CD14-positive monocyte (primary cell): ENCODE measurements around the gene KSR2. TPM values are rescaled to one million over a fixed set of nuclear protein-coding genes. Genes with fewer than 3 reads are reported as not detected.

ENCODE experiments used
- DNase-seq, 3 donors: peaks; one replicate each; pipeline ENCODE4 v3.0.0-alpha.2; 2011 to 2022
- H2AFZ ChIP-seq: 2 replicates; pipeline ENCODE4 v1.6.0; 2012; ENCODE audit warnings: mild to moderate bottlenecking, low read depth, low read length, inconsistent platforms; ENCODE audit not compliant: insufficient read depth, poor library complexity, severe bottlenecking
- H3K27ac ChIP-seq, 2 donors: 1 replicate in 1 of 2; 2 replicates in 1 of 2; pipeline ENCODE4 v1.5.1; 2012 to 2013; ENCODE audit warnings: low read length in 2 of 2, control low read depth in 1 of 2, inconsistent platforms in 1 of 2, low read depth in 1 of 2, mild to moderate bottlenecking in 1 of 2
- H3K27me3 ChIP-seq, 2 donors: one replicate each; pipeline versions ENCODE4 v1.6.0 to v1.6.1; 2011 to 2013; ENCODE audit warnings: low read length in 2 of 2; ENCODE audit not compliant: control insufficient read depth in 2 of 2, insufficient read depth in 2 of 2
- H3K36me3 ChIP-seq, 2 donors: replicated peaks in 1 of 2; 1 replicate in 1 of 2; 2 replicates in 1 of 2; pipeline versions ENCODE4 v1.5.1 to v1.6.1; 2012 to 2013; ENCODE audit warnings: low read length in 2 of 2, control low read depth in 1 of 2, inconsistent platforms in 1 of 2, mild to moderate bottlenecking in 1 of 2; ENCODE audit not compliant: insufficient read depth in 2 of 2, control insufficient read depth in 1 of 2
- H3K4me1 ChIP-seq, 2 donors: 1 replicate in 1 of 2; 2 replicates in 1 of 2; pipeline versions ENCODE4 v1.5.1 to v1.6.1; 2012 to 2013; ENCODE audit warnings: low read length in 2 of 2, control low read depth in 1 of 2, inconsistent platforms in 1 of 2, mild to moderate bottlenecking in 1 of 2, moderate library complexity in 1 of 2; ENCODE audit not compliant: insufficient read depth in 2 of 2, control insufficient read depth in 1 of 2
- H3K4me2 ChIP-seq: replicated peaks from 2 replicates; pipeline ENCODE3; 2012; ENCODE audit warnings: low read length, moderate library complexity, mild to moderate bottlenecking; ENCODE audit not compliant: poor library complexity, severe bottlenecking; ENCODE audit errors: extremely low read depth
- H3K4me3 ChIP-seq, 3 experiments: fragments of 200-600 bp in 1 of 3; sonication (generic) in 1 of 3; replicated peaks in 1 of 3; 1 replicate in 2 of 3; 2 replicates in 1 of 3; pipeline ENCODE4 v1.5.1; 2011 to 2013; ENCODE audit warnings: low read length in 3 of 3, mild to moderate bottlenecking in 3 of 3, control low read depth in 2 of 3, low read depth in 2 of 3, inconsistent platforms in 1 of 3, moderate library complexity in 1 of 3
- H3K79me2 ChIP-seq: 2 replicates; pipeline ENCODE4 v1.6.0; 2012; ENCODE audit warnings: mild to moderate bottlenecking, control low read depth, inconsistent platforms, low read length, moderate library complexity; ENCODE audit not compliant: insufficient read depth
- H3K9ac ChIP-seq: 2 replicates; pipeline ENCODE4 v1.6.0; 2017; ENCODE audit warnings: low read length, mild to moderate bottlenecking; ENCODE audit not compliant: insufficient read depth, poor library complexity, severe bottlenecking
- H3K9me3 ChIP-seq, 2 donors: replicated peaks in 1 of 2; 1 replicate in 1 of 2; 2 replicates in 1 of 2; pipeline versions ENCODE4 v1.5.1 to v1.6.1; 2012 to 2013; ENCODE audit warnings: low read length in 2 of 2, control low read depth in 1 of 2; ENCODE audit not compliant: control insufficient read depth in 1 of 2, insufficient read depth in 1 of 2
- H4K20me1 ChIP-seq: 2 replicates; pipeline ENCODE4 v1.6.0; 2012; ENCODE audit warnings: mild to moderate bottlenecking, low read length, control low read depth, moderate library complexity; ENCODE audit not compliant: insufficient read depth
- H3K27ac Mint-ChIP-seq, 7 donors: one replicate each; pipeline ENCODE4 v1.8.0; 2020; ENCODE audit warnings: mild to moderate bottlenecking in 7 of 7, mixed read lengths in 7 of 7, moderate library complexity in 6 of 7, inconsistent platforms in 2 of 7
- H3K27me3 Mint-ChIP-seq, 3 donors: one replicate each; pipeline ENCODE4 v1.8.0; 2021 to 2022; ENCODE audit warnings: low read depth in 3 of 3, mild to moderate bottlenecking in 3 of 3, mixed read lengths in 3 of 3, moderate library complexity in 3 of 3, inconsistent platforms in 1 of 3
- H3K36me3 Mint-ChIP-seq, 2 donors: one replicate each; pipeline ENCODE4 v1.8.0; 2020; ENCODE audit warnings: mixed read lengths in 2 of 2, inconsistent platforms in 1 of 2, mild to moderate bottlenecking in 1 of 2
- H3K4me1 Mint-ChIP-seq: one replicate; pipeline ENCODE4 v1.8.0; 2020; ENCODE audit warnings: mild to moderate bottlenecking, mixed read lengths
- H3K4me3 Mint-ChIP-seq, 2 donors: one replicate each; pipeline ENCODE4 v1.8.0; 2020; ENCODE audit warnings: mild to moderate bottlenecking in 2 of 2, mixed read lengths in 2 of 2, moderate library complexity in 1 of 2
- H3K9me3 Mint-ChIP-seq, 7 donors: one replicate each; pipeline ENCODE4 v1.8.0; 2020 to 2022; ENCODE audit warnings: mixed read lengths in 7 of 7, mild to moderate bottlenecking in 6 of 7, moderate library complexity in 6 of 7, inconsistent platforms in 2 of 7
- CTCF ChIP-seq: fragments of 200-600 bp; IDR thresholded peaks from one replicate; pipeline ENCODE4 v1.8.0; 2022; ENCODE audit warnings: antibody characterized with exemption, mild to moderate bottlenecking
- WGBS: methylation state at CpG from one replicate; pipeline ENCODE4 v1.1.5; 2013; ENCODE audit warnings: missing lambda C conversion rate; ENCODE audit not compliant: insufficient coverage; 5-methylcytosine and 5-hydroxymethylcytosine counted together
- intact Hi-C, 2 donors: fragments of 100-400 bp; cut with micrococcal nuclease; formaldehyde crosslinking; loops; one replicate each; pipeline versions ENCODE4 v1.15.0 to v1.15.1; 2023
- polyA plus RNA-seq, 3 donors: library from polyadenylated mRNA; depleted of rRNA in 1 of 3; unstranded in 2 of 3; stranded (reverse) in 1 of 3; fragments of 300-500 nt in 2 of 3; fragments of >200 nt in 1 of 3; fragmentation: Illumina TruSeq in 2 of 3; gene quantifications; 1 replicate in 2 of 3; 2 replicates in 1 of 3; pipeline ENCODE4 v1.2.3, GENCODE V29; 2012 to 2021

Gene KSR2
- polyA plus RNA-seq, 3 donors: not detected

GRCh38 chr12:117662220-117662619 lies 306.6 kb downstream of the KSR2 start:
- H3K27me3 ChIP-seq: no peaks in the 10 kb centered on the region
- peaks cover 0 to 6% (median 4%) of the 10 kb centered on the region in 3 donors for H3K27me3 Mint-ChIP-seq
- H3K4me3 ChIP-seq: no peak overlapping the region
- no peaks in the 10 kb centered on the region for H3K36me3 Mint-ChIP-seq
- no peak overlapping the region for H3K4me3 Mint-ChIP-seq
- no peaks in the 10 kb centered on the region for H3K36me3 ChIP-seq
- H3K4me2 ChIP-seq: no peak overlapping the region
- 68% methylated on average over 3 of the region's 6 CpGs for WGBS
- H3K9me3 Mint-ChIP-seq: peaks cover 0 to 2% (median 0%) of the 10 kb centered on the region in 7 donors
- no peaks in the 10 kb centered on the region for H3K9me3 ChIP-seq
- peaks cover 7% of the 10 kb centered on the region for H3K4me1 Mint-ChIP-seq
- intact Hi-C loops: no loop called here
- no peaks in the 10 kb centered on the region for H3K79me2 ChIP-seq
- no peak overlapping the region for H2AFZ ChIP-seq
- DNase-seq: no peak
- TF ChIP-seq CTCF: no peak
- no peaks in the 10 kb centered on the region for H3K4me1 ChIP-seq
- no peak overlapping the region for H3K9ac ChIP-seq
- H3K27ac Mint-ChIP-seq: no peak overlapping the region
- no peaks in the 10 kb centered on the region for H4K20me1 ChIP-seq
- H3K27ac ChIP-seq: no peak overlapping the region

GRCh38 chr12:117661471-117661870 lies 307.3 kb downstream of the KSR2 start:
- Mint-ChIP-seq H3K27ac (no peak overlapping the region), H3K36me3 (no peaks in the 10 kb centered on the region), H3K4me3 (no peak overlapping the region), H3K4me1 (peaks cover 7% of the 10 kb centered on the region), H3K27me3 (peaks cover 0 to 4% (median 2%) of the 10 kb centered on the region in 3 donors), H3K9me3 (peaks cover 0 to 2% (median 0%) of the 10 kb centered on the region in 7 donors)
- Histone ChIP-seq H3K4me1 (no peaks in the 10 kb centered on the region), H3K79me2 (no peaks in the 10 kb centered on the region), H3K27me3 (no peaks in the 10 kb centered on the region), H3K4me2 (no peak overlapping the region), H3K4me3 (no peak overlapping the region), H2AFZ (no peak overlapping the region), H3K36me3 (no peaks in the 10 kb centered on the region), H4K20me1 (no peaks in the 10 kb centered on the region), H3K9me3 (no peaks in the 10 kb centered on the region), H3K27ac (no peak overlapping the region), H3K9ac (no peak overlapping the region)
- intact Hi-C loops: no loop called here
- DNase-seq: no peak
- TF ChIP-seq CTCF: no peak
- WGBS: 100% methylated on average over 1 of the region's 3 CpGs
